KG1 (cell line): ENCODE data around the gene TRIM44.
"Not testable (repeated sequence)": the region's sequence is repeated elsewhere in the genome, so short reads cannot be mapped to it uniquely, and the experiment has no call there.

Experiments used
- DNase-seq: peaks from one replicate; lab custom pipeline; 2025; lab: John Stamatoyannopoulos, UW

The TRIM44 gene

GRCh38 chr11:35815556-35816315, 153.2 kb downstream of the TRIM44 start:
- no peak for DNase-seq

- no peak for DNase-seq
Observed at GRCh38 chr11:35820614-35821013, 158.0 kb downstream of the TRIM44 start.

GRCh38 chr11:35822815-35823495, 160.4 kb downstream of the TRIM44 start:
- DNase-seq: no peak

GRCh38 chr11:35823742-35824298, 161.2 kb downstream of the TRIM44 start:
- no peak for DNase-seq

- DNase-seq: no peak
Observed at GRCh38 chr11:35825386-35825785, 162.8 kb downstream of the TRIM44 start.

- no peak for DNase-seq
Observed at GRCh38 chr11:35826006-35826405, 163.4 kb downstream of the TRIM44 start.

GRCh38 chr11:35826949-35827348, 164.4 kb downstream of the TRIM44 start:
- DNase-seq: no peak

- no peak for DNase-seq
Observed at GRCh38 chr11:35836205-35836604, 173.6 kb downstream of the TRIM44 start.

- no peak for DNase-seq
Observed at GRCh38 chr11:35838071-35838470, 175.5 kb downstream of the TRIM44 start.

- not testable (repeated sequence) for DNase-seq
Observed at GRCh38 chr11:35838697-35839367, 176.3 kb downstream of the TRIM44 start.

GRCh38 chr11:35839368-35840161, 177.0 kb downstream of the TRIM44 start:
- DNase-seq: no peak

GRCh38 chr11:35841733-35842132, 179.2 kb downstream of the TRIM44 start:
- no peak for DNase-seq

GRCh38 chr11:35842958-35843357, 180.4 kb downstream of the TRIM44 start:
- no peak for DNase-seq

- DNase-seq: no peak
Observed at GRCh38 chr11:35844579-35844978, 182.0 kb downstream of the TRIM44 start.

GRCh38 chr11:35845860-35846259, 183.3 kb downstream of the TRIM44 start:
- no peak for DNase-seq

GRCh38 chr11:35846874-35847273, 184.3 kb downstream of the TRIM44 start:
- no peak for DNase-seq

GRCh38 chr11:35847473-35847872, 184.9 kb downstream of the TRIM44 start:
- DNase-seq: no peak

GRCh38 chr11:35848616-35849015, 186.0 kb downstream of the TRIM44 start:
- DNase-seq: no peak

- DNase-seq: no peak
Observed at GRCh38 chr11:35850191-35850590, 187.6 kb downstream of the TRIM44 start.

- no peak for DNase-seq
Observed at GRCh38 chr11:35851342-35851741, 188.8 kb downstream of the TRIM44 start.

- no peak for DNase-seq
Observed at GRCh38 chr11:35852056-35852455, 189.5 kb downstream of the TRIM44 start.

- no peak for DNase-seq
Observed at GRCh38 chr11:35853971-35854370, 191.4 kb downstream of the TRIM44 start.
